Uterus (tissue), 4 donors: ENCODE measurements around the gene KCND3. TPM values are rescaled to one million over a fixed set of nuclear protein-coding genes. Genes with fewer than 3 reads are reported as not detected.
A peak's percentile ranks its signal among the peaks of the same experiment; 100 is the strongest.
"Not testable (repeated sequence)": the region's sequence is repeated elsewhere in the genome, so short reads cannot be mapped to it uniquely, and the experiment has no call there.

ENCODE experiments used
- DNase-seq, 2 donors: peaks; one replicate each; pipeline ENCODE4 v3.0.0-alpha.2; 2019 to 2020
- H3K27ac ChIP-seq, 2 donors: fragments of 200-600 bp; sonication (generic); 1 replicate in 1 of 2; 2 replicates in 1 of 2; pipeline ENCODE4 v1.5.1; 2016 to 2018
- H3K27me3 ChIP-seq, 2 donors: fragments of 200-600 bp; sonication (generic); one replicate each; pipeline ENCODE4 v1.5.1; 2018 to 2019; ENCODE audit warnings: control low read depth in 1 of 2
- H3K36me3 ChIP-seq, 2 donors: fragments of 200-600 bp; sonication (generic); one replicate each; pipeline ENCODE4 v1.5.1; 2019; ENCODE audit warnings: control low read depth in 1 of 2
- H3K4me1 ChIP-seq, 2 donors: fragments of 200-600 bp; sonication (generic); one replicate each; pipeline ENCODE4 v1.5.1; 2018 to 2019; ENCODE audit warnings: control low read depth in 1 of 2
- H3K4me3 ChIP-seq, 2 donors: fragments of 200-600 bp; sonication (generic); 1 replicate in 1 of 2; 2 replicates in 1 of 2; pipeline ENCODE4 v1.5.1; 2018 to 2019; ENCODE audit warnings: mild to moderate bottlenecking in 1 of 2
- H3K9me3 ChIP-seq, 2 donors: fragments of 200-600 bp; sonication (generic); one replicate each; pipeline ENCODE4 v1.5.1; 2019; ENCODE audit warnings: control low read depth in 1 of 2
- CTCF ChIP-seq, 4 experiments: fragments of 200-600 bp in 2 of 4; fragments of 450-650 bp in 2 of 4; sonication (generic) in 2 of 4; IDR thresholded peaks; one replicate each; pipeline ENCODE4 v1.5.1; 2016 to 2019; ENCODE audit warnings: antibody characterized with exemption in 4 of 4, mild to moderate bottlenecking in 2 of 4, moderate library complexity in 1 of 4
- POLR2A ChIP-seq, 2 donors: fragments of 450-650 bp; IDR thresholded peaks; one replicate each; pipeline ENCODE4 v1.6.1; 2016; ENCODE audit warnings: antibody characterized with exemption in 2 of 2, mild to moderate bottlenecking in 1 of 2, moderate library complexity in 1 of 2
- intact Hi-C: fragments of 100-400 bp; cut with DNase I; formaldehyde crosslinking; loops from one replicate; pipeline ENCODE4 v1.15.1; 2023; ENCODE audit warnings: low total_unique reads
- total RNA-seq, 4 donors: library from RNA; depleted of rRNA in 3 of 4; stranded (reverse); fragments of >200 nt in 3 of 4; gene quantifications; one replicate each; pipeline versions ENCODE4 v1.1.0 to v1.2.4, GENCODE V29; 2014 to 2023
- donor health status: DM: yes; HTN: yes; CAD: no.

Gene KCND3
- total RNA-seq, 4 donors from 2014 or later: 5.0 to 13.5 (median 7.2) TPM

- Histone ChIP-seq H3K4me3 (no peak overlapping the region), H3K36me3 (no peaks in the 10 kb centered on the region), H3K4me1 (no peaks in the 10 kb centered on the region), H3K9me3 (no peaks in the 10 kb centered on the region), H3K27ac (no peak overlapping the region), H3K27me3 (no peaks in the 10 kb centered on the region)
- TF ChIP-seq CTCF (IDR thresholded peaks at IDR 0.05) (peak; percentile 37 to 55 (median 46)), POLR2A (IDR thresholded peaks at IDR 0.05) (no peak)
- intact Hi-C loops: no loop called here
- peak in 1 of 2 donors; percentile 56 for DNase-seq
These were observed 242.2 kb downstream of the KCND3 start for GRCh38 chr1:111747282-111747734.

GRCh38 chr1:111746614-111746999 lies 242.9 kb downstream of the KCND3 start:
- no peak for DNase-seq
- no peaks in the 10 kb centered on the region for H3K9me3 ChIP-seq
- no peak overlapping the region for H3K4me3 ChIP-seq
- no peaks in the 10 kb centered on the region for H3K4me1 ChIP-seq
- H3K27ac ChIP-seq: no peak overlapping the region
- TF ChIP-seq POLR2A (IDR thresholded peaks at IDR 0.05) (no peak), CTCF (IDR thresholded peaks at IDR 0.05) (no peak)
- intact Hi-C loops: no loop called here
- H3K36me3 ChIP-seq: no peaks in the 10 kb centered on the region
- no peaks in the 10 kb centered on the region for H3K27me3 ChIP-seq

GRCh38 chr1:111745675-111746613 lies 243.5 kb downstream of the KCND3 start:
- Histone ChIP-seq H3K9me3 (no peaks in the 10 kb centered on the region), H3K4me1 (no peaks in the 10 kb centered on the region), H3K27ac (no peak overlapping the region), H3K27me3 (no peaks in the 10 kb centered on the region), H3K4me3 (no peak overlapping the region), H3K36me3 (no peaks in the 10 kb centered on the region)
- peak in 1 of 2 donors; percentile 38 for DNase-seq
- intact Hi-C loops: no loop called here
- TF ChIP-seq POLR2A (IDR thresholded peaks at IDR 0.05) (no peak), CTCF (IDR thresholded peaks at IDR 0.05) (no peak)

GRCh38 chr1:111743679-111744101 lies 245.8 kb downstream of the KCND3 start:
- Histone ChIP-seq H3K27me3 (no peaks in the 10 kb centered on the region), H3K36me3 (no peaks in the 10 kb centered on the region), H3K4me1 (no peaks in the 10 kb centered on the region), H3K27ac (no peak overlapping the region), H3K4me3 (no peak overlapping the region), H3K9me3 (no peaks in the 10 kb centered on the region)
- intact Hi-C loops: loop anchor here (5.0 kb wide), 1 partner anchor 236 kb away; no protein-coding TSS in a partner anchor
- TF ChIP-seq POLR2A (IDR thresholded peaks at IDR 0.05) (no peak), CTCF (IDR thresholded peaks at IDR 0.05) (no peak)
- DNase-seq: peak in 1 of 2 donors; percentile 6

- H3K27ac ChIP-seq: no peak overlapping the region
- H3K27me3 ChIP-seq: no peaks in the 10 kb centered on the region
- intact Hi-C loops: loop anchor here (5.0 kb wide), 1 partner anchor 236 kb away; no protein-coding TSS in a partner anchor
- no peak overlapping the region for H3K4me3 ChIP-seq
- no peaks in the 10 kb centered on the region for H3K36me3 ChIP-seq
- no peak for TF ChIP-seq CTCF (IDR thresholded peaks at IDR 0.05)
- no peak for TF ChIP-seq POLR2A (IDR thresholded peaks at IDR 0.05)
- no peaks in the 10 kb centered on the region for H3K4me1 ChIP-seq
- DNase-seq: peak in 1 of 2 donors; percentile 5
- H3K9me3 ChIP-seq: no peaks in the 10 kb centered on the region
These were observed 246.4 kb downstream of the KCND3 start for GRCh38 chr1:111742938-111743549.

- intact Hi-C loops: loop anchor here (5.0 kb wide), 1 partner anchor 235 kb away; no protein-coding TSS in a partner anchor
- H3K4me1 ChIP-seq, H3K27ac ChIP-seq, H3K9me3 ChIP-seq, H3K27me3 ChIP-seq, H3K4me3 ChIP-seq, H3K36me3 ChIP-seq: not testable (repeated sequence)
- peak in 1 of 2 donors; percentile 7 for DNase-seq
These were observed 247.2 kb downstream of the KCND3 start for GRCh38 chr1:111742292-111742691.
